Activated effector memory CD4-positive, alpha-beta T cell treated with Interleukin-2 at 50 U/mL for 16 hours (primary cell): Measurements from ENCODE around the gene DYNC1LI2.

Source experiments
- DNase-seq: peaks from one replicate; pipeline ENCODE4 v3.0.0-alpha.2; 2020

DYNC1LI2 gene

DNA sequence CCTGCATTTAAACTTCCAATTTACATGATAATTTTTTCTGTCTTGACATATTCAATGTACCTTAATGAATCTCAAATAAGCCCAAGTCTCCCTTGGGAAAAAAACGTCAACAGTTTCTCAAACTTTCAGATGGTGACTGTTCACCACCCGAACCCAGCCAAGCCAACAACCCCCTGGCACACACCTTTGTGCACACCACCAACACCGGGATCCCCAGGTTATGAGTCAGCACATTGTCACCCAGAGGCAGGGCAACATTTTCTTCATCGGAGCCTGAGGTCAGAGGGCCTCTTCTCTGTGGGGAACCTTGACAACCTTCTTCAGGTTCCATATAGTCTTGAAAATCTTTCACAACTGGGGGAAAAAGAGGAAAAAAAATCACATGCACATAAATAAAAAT lies 15.5 kb downstream of the DYNC1LI2 start:
- DNase-seq: no peak

DNA sequence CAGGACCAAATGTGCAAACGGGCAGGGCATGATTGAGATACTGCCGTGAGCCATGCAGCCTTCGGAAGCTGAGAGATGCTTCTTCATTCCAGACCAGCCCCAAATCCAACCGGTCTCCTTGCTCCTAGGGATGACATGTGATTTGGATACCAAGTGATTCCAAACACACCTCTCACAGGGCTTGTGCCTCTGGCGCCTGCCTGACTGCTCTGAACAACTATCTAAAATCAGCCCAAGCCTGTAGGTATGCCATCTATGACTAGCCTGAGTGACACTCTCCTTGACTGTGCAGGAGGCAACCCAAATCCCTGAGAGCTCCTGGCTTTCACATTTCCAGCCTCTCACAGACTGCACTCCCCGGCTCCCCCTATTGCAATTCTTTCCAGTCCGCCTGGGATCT lies 20.3 kb downstream of the DYNC1LI2 start:
- DNase-seq: no peak

DNA sequence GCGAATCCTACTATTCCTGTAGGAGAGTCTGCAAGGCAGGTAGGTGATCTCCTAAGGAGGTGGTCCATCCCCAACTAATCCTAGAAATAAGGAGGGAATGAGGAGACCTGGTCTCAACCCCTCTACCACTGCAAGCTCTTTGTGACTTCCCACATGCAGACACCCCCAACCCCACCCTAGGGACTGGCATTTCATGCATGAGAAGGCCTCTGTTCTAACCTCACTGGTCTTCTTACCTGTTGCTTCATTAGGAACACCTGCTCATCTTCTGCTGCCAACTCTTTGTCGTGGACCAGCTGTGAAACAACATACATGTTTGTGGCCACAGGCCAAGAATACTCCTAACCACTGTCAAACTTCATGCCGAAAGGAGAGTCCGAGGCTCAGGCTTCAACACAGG lies 22.6 kb downstream of the DYNC1LI2 start:
- DNase-seq: no peak

DNA sequence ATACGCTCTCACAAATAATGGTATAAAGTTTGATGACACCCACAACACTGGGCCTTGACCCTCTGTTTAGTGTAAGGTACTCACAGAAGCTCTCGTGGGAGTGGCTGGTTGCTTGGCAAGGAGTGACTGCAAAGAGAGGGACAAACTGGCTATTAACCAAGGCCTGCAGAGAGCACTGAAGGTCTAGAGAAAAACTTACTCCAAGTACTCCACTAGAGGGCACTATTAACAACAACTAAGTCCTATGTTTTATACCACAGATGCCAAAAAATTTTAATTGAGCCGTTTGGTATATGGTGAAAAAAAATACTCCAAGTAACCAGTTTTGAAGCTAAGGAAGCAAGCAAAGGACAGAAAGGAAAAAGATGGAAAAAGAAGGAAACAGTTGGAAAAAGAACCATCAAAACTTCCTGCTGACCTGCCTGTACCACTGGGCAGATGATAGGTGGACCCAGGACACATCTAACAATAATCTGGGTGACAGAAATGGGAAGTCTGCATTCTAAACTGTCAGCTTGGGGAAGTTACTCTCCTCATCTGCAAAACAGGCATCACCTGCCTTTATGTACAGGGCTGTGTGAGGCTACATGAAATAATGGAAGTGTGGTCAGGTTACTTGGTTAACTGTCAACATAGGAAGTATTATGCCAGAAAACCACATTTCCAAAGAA lies 23.2 kb downstream of the DYNC1LI2 start:
- DNase-seq: no peak

DNA sequence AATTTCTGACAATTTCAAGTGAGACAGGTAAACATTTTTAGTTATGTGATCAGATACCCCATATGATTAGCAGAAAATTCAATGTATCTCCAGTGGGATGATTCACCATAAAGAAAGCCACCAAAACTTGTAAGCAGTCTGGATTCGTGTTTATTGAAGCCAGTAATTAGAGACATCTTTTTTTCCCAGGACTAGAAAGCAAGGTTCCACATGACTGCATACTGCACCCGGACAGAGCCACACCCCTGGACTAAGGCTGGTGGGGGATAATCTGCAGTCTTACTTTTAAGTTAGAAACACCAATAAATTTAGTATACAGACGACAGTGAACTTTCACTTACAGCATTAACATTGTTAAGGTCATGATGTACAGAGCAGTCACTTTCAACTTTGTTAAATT lies 30.6 kb downstream of the DYNC1LI2 start:
- no peak for DNase-seq

DNA sequence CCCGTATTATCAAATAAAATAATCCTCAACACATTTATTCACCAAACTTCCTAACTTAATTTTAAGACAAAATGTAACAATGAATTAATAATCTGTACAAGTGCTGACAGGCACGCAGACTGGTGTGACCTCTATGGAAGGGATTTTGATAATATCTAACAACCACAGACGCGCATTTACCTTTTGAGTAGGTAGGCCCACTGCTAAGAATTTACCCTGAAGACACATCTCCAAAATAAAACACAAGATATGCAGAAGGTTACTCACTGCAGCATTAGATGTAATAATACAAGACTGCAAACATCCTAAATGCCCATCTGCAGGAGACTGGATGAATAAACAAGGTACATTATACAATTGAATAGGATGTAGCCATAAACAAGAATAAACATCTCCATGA lies 32.2 kb downstream of the DYNC1LI2 start:
- DNase-seq: no peak

DNA sequence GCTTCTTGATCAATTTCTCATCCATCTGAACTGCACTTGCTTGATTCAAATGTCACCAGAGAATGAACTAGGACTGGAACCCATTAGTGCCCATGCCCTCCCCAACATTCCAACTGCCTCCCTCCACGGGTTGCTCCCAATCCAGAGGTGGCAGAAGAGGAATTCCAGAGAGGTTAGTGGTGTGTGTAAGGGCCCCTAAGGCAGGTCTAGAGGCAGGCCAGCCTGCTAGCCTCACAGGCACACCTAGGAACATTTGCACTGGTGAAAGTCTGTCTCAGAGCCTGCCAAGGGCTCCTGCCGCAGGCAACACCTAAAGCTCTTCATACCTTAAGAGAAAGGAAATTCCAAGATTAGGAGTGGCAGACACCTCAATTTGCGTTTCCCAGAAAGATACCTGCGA lies 33.6 kb downstream of the DYNC1LI2 start:
- no peak for DNase-seq

DNA sequence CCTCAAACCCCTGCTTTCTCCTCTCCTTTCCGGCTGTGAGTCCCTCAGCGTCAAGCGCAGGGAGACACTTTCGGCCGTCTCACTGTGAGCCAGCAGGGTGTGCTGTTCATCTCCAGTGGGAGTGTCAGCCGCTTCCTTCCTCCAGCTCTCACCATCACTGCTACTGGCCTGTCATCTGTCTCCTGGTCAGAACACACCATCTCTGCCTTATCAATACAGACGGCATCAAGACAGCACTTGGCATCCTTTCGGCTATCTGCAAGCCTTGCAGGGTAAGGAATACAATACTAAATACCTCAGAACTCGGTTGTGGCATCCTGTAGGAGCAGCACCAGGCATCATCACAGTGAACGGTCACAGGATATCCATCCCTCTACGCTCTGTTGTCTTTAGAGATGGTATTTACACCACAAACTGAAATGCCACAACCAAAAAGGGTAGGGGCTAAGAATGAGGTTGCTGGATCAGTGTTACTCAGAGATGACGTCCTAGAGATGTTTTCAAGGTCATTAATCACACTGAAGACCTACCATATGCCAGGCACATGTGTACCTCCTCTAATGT lies 34.2 kb downstream of the DYNC1LI2 start:
- no peak for DNase-seq

DNA sequence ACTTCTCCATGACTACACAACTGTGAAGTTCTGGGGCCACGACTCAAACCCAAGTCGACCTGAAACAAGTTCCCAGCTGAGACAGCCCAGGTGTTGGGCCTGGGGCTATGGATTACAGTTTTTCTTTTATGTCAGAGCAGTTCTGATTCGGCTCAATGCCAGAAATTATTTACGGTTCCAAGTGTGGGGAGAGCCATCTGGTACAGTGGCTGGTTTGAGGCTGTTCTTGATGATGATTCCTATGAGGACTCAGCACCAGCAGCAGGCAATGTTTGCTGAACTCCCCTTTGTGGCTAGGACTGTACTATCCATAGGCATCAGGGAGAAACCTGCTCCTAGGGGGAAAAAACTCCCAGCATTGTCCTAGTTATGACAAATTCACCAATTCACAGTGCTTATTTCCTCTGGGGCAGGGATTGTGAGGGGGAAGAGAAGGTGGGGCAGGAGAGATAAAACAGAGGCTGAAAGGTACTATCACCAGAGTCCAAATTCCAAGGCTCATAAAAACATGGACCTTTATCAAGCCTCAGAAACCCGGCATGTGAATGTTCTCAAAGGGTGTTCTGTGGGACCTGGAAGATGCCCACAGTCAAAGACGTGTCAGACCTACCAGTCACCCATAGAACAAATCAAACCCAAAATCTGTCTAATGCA lies 36.6 kb downstream of the DYNC1LI2 start:
- DNase-seq: no peak

DNA sequence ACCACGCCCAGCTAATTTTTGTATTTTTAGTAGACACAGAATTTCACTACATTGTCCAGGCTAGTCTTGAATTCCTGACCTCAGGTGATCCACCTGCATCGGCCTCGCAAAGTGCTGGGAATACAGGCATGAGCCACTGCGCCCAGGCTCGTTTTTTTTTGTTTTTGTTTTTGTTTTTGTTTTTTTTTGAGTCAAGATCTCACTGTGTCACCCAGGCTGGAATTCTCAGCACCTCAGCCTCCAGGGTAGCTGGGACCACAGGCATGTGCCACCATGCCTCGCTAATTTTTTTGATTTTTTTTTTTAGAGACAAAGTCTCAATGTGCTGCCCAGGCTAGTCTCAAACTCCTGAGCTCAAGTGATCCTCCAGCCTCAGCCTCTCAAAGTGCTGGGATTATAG lies 37.3 kb downstream of the DYNC1LI2 start:
- no peak for DNase-seq

DNA sequence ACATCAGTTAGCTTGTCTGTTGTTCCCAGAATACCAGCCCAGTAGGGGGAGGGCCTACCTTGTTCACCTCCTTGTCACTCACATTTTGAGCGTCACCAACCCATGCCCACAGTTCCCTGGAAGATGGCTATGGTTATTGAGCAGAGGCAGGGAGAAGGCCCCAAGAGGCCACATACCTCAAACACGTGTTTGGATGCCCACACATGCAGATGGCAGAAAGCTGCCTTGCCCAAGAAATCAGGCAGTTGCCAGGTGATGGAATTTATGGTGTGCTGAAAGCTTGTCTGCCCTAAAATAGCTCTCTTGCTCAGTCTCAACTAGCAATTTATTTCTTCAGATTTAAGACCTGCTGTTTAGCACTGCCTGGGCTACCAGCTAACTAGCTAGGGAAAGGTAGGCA lies 38.3 kb downstream of the DYNC1LI2 start:
- DNase-seq: no peak

DNA sequence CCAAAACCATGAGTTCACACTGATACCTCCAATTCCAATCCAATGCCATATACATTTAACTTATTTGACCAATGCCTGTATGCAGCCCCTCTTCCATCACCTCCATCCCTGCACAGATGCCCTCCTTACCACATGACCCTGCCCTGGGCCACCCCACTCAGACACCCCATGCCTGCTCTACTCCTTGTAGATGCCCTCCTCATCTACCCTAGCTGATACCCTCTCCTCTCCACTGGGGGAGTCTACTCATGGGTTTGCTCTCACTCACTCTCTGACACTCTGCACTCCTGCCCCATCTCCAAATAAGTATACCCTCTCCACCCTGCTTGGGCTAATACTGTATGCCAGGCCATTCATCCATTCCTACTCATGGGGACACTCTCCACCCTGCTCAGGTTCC lies 38.9 kb downstream of the DYNC1LI2 start:
- DNase-seq: no peak

DNA sequence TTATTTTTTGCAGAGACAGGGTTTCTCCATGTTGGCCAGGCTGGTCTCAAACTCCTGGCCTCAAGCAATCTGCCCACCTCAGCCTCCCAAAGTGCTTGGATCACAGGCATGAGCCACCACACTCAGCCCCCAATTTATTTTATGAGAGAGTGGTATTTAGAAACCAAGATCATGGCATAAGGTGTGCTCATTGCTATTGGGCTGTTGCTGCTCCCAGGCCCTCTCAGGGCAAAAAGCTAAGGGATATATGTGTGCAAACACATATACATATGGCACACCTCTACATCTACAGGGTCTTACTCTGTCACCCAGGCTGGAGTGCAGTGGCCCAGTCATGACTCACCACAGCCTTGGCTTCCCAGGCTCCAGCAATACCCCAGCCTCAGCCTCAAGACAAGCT lies 39.8 kb downstream of the DYNC1LI2 start:
- no peak for DNase-seq

DNA sequence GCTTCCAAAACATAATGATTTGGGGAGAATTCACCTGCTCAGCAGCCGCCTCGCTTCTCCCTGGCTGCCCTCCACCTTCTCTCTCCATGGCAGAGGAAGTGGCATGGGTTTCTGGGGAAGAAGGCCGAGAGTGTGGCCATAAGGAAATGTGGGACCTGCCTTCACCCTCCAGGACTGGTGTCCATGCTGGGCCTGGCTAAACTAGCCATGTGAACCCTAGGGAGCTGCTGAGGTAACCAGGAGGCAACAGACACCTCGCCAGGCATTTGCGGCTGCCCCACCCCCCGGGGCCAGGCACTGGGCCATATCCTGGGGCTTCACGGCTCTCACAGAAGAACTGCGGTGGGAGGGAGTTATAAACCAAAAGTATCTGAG lies 44.9 kb downstream of the DYNC1LI2 start:
- DNase-seq: no peak

DNA sequence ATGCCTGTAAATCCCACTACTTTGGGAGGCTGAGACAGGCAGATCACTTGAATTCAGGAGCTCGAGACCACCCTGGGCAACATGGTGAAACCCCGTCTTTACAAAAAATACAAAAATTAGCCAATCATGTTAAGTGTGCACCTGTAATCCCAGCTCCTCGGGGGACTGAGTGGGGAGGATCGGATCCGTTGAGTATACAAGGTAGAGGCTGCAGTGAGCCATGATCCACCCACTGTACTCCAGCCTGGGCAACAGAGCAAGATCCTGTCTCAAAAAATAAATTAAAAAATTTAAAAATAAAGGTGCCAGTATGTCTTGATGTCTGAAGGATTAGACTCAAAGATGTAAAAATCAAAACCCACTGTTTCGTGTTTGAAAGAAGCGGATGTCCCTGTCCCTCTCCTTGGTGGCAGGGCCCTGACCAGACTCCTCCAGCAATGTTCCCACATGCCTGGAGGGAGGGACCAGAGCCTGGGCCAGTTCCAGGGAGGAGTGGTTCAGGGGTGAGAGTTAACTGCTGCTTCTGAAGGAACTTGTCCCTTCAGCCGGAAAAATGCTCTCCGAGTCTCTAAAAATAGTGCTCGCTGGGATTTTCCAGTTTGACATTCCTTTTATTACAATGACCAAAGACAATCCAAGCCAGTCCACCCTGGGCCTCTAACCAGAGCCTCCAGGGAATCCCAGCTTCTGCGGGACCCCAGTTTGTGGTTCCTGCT lies 45.5 kb downstream of the DYNC1LI2 start:
- no peak for DNase-seq

DNA sequence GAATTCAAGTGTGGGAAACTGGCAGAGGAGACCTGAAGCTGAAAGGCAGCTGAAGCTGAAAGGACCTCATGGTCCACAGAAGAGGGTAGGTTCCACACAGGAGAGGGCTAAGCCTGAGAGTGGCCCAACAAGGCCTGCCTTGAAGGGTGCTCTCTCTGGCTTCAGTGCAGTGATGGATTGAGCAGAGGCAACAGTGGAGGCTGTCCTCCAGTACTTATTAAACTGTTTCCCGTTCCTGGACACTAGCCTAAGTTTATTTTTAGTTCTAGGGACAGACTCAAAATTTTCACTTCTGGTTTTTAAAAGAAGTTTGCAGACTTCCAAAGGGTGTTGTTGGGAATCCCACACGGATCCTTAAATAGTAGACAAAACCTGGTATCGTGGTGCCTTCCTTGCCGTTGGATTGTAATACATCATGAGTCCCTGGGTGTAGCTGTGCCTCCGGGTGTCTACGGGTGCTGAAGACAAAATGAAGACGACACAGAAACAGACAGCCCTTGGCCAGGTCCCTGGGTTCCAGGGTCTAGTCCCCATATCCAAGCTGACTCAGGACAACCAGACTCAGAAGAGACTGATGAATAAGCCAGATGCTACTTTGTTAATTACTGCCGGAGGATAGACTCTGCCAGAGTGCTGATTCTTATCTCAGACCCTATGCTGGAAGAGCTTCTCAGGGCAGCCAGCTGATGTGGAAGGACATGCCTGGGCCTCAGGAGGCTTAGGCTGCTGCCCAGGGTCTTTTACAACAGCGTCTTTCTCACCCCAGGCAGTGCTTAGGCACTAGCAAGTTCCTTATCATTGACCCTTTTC lies 47.8 kb downstream of the DYNC1LI2 start:
- DNase-seq: no peak

DNA sequence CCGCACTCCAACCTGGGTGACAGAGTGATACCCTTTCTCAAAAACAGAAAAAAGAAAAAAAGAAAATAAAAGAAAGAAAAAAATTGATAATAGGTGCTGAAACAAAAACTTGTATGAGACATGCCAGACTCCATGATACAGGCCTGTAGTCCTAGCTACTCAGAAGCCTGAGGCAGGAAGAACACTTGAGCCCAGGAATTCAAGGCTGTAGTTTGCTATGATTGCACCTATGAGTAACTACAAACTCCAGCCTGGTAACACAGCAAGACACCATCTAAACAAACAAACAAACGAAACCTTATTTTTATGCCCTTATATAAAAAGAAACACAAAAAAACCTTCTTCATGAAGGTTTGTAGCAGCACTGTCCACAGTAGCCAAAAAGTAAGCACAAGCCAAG lies 49.9 kb downstream of the DYNC1LI2 start:
- no peak for DNase-seq

DNA sequence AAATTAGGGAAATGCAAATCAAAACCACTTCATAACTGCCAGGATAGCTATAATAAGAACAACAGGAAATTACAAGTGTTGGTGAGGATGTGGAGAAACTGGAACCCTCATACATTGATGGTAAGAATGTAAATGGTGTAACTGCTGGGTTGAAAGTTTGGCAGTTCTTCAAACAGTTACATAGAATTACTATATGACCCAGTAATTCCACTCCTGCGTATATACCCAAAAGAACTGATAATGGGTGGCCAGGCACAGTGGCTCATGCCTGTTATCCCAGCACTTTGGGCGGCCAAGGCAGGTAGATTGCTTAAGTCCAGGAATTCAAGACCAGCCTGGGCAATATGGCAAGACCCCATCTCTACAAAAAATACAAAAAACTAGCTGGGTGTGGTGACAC lies 50.4 kb downstream of the DYNC1LI2 start:
- no peak for DNase-seq

DNA sequence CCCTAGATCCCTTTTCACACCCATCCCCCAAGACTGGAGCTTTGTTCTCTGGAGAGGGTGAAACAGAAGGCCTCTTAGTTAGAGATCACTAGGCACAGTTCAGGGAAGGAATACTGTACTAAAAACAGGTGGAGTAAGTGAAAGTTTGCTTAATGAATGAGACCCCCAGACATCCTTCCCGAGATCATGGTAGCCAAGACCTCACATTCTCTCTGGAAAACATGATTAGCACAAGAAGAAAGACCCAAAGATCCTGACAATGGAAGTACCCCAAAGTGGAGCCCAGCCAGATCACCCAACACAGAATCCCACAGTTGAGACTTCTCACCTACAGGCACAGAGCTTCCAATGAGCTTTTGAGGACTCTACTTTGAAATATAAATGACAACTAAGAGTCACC lies 51.5 kb downstream of the DYNC1LI2 start:
- no peak for DNase-seq

DNA sequence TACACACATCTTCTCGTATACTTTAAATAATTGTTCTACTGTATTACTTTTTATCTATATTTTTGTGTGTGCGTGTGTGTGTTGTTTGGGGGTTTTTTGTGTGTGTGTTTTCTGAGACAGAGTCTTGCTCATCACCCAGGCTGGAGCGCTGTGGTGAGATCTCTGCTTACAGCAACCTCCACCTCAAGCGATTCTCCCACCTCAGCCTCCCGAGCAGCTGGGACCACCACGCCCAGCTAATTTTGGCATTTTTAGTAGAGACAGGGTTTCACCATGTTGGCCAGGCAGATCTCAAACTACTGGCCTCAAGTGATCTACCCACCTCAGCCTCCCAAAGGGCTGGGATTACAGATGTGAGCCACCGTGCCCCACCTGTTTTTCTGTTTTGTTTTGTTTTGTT lies 53.4 kb downstream of the DYNC1LI2 start:
- no peak for DNase-seq

DNA sequence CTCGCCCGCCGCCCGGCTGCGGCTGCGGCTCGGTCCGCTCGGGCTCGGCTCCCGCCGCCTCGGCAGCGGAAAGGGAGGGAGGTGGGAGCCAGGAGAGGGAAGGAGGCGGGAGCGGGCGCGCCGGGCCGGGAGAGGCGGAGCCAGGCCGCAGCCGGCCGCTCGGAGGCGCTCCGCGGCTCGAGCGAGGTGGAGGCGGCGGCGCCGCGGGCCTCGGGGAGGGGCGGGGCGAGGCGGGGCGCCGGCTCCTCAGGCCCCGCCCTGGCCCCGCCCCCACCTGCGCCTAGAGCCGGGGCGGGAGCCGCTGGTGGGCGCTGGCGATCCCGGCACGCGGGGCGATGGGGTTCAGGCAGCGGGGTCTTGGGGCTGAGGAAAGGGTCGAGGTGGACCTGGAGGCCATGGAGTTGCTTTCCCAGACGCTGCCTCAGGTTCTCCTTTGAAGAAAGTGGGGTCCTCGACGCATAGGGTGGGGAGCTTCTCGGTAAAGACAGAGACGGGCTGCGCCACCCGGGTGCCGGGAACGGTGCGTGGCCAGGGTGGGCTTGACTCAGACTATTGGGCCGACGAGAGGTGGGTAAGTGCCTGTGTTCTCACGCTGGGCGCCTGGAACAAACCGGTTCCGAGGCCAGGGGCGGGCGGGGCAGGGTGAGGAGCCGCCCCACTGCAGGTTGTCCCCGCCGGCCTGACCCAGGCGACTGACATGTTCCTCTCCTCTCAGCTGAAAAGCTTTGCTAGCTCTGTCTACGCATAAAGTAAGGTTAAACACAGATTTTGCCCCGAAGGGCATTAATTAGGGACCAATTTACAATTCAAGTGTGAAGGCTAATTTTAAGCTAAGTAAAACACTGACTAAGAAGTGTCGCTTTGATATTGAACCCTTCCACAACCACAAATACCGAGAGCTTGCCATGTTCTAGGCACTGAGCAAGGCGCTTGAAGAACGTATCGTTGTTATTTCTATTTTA lies 54.5 kb downstream of the DYNC1LI2 start, which contains the start of gene CMTM4:
Gene CMTM4, minus strand, starts transcription at position 75 of the 962 bp plus-strand sequence. CDS start 218 bp downstream, outside the sequence.
- DNase-seq: peak; percentile 66
